PC-3 (cell line): ENCODE measurements around the gene HUNK. TPM values are rescaled to one million over a fixed set of nuclear protein-coding genes. Genes with fewer than 3 reads are reported as not detected.

Experiments
- ATAC-seq: fragments of 200-7000 bp; cut with Tn5 transposase; 2 replicates; pipeline ENCODE4 v1.9.1; 2020; ENCODE audit warnings: mild to moderate bottlenecking, moderate library complexity
- BruUV-seq: library from RNA; stranded (reverse); fragments of 400-500 nt; replicated peaks from 2 replicates; lab custom pipeline; 2021; lab: Mats Ljungman, UMichigan
- CTCF ChIA-PET: fragments of 300-600 bp; sonication (Branson Sonifier 250); formaldehyde crosslinking; loops from one replicate; lab custom pipeline; 2022; ENCODE audit warnings: antibody characterized with exemption; lab: Charles Lee
- POLR2A ChIA-PET: fragments of 300-600 bp; sonication (Branson Sonifier 250); formaldehyde crosslinking; loops from one replicate; lab custom pipeline; 2022; ENCODE audit warnings: antibody characterized with exemption; ENCODE audit not compliant: unreplicated experiment; lab: Charles Lee
- DNase-seq: peaks from one replicate; pipeline ENCODE4 v3.0.0-alpha.2; 2015
- H2AFZ ChIP-seq: fragments of 300-600 bp; sonication (generic); 2 replicates; pipeline ENCODE4 v1.6.0; 2016; ENCODE audit warnings: antibody characterized with exemption, low read length
- H3F3A ChIP-seq: fragments of 300-600 bp; sonication (generic); one replicate; pipeline ENCODE4 v1.6.0; 2017; ENCODE audit warnings: antibody characterized with exemption, low read length, control low read depth, mild to moderate bottlenecking; ENCODE audit not compliant: unreplicated experiment
- H3K27ac ChIP-seq: fragments of 300-600 bp; sonication (generic); 2 replicates; pipeline ENCODE4 v1.5.1; 2016; ENCODE audit warnings: mild to moderate bottlenecking, low read length
- H3K27me3 ChIP-seq: fragments of 300-600 bp; sonication (generic); 2 replicates; pipeline ENCODE4 v1.6.1; 2016; ENCODE audit warnings: low read length, mixed read lengths
- H3K36me3 ChIP-seq: fragments of 300-600 bp; sonication (generic); 2 replicates; pipeline ENCODE4 v1.6.1; 2016; ENCODE audit warnings: low read depth, mixed run types, low read length, mixed read lengths
- H3K4me1 ChIP-seq: fragments of 300-600 bp; sonication (generic); 2 replicates; pipeline ENCODE4 v1.5.1; 2016; ENCODE audit warnings: low read length; ENCODE audit not compliant: insufficient read depth
- H3K4me2 ChIP-seq: fragments of 300-600 bp; sonication (generic); 2 replicates; pipeline ENCODE4 v1.6.0; 2016; ENCODE audit warnings: low read length
- H3K4me3 ChIP-seq: fragments of 300-600 bp; sonication (generic); 2 replicates; pipeline ENCODE4 v1.5.1; 2016; ENCODE audit warnings: mild to moderate bottlenecking, low read length, mixed read lengths
- H3K79me2 ChIP-seq: fragments of 300-600 bp; sonication (generic); 2 replicates; pipeline ENCODE4 v1.6.1; 2017; ENCODE audit warnings: low read length, mixed read lengths
- H3K9ac ChIP-seq: fragments of 300-600 bp; sonication (generic); 2 replicates; pipeline ENCODE4 v1.6.0; 2016; ENCODE audit warnings: mild to moderate bottlenecking, low read length
- H3K9me2 ChIP-seq: fragments of 300-600 bp; sonication (generic); replicated peaks from 2 replicates; pipeline ENCODE4 v1.6.1; 2016; ENCODE audit warnings: mixed run types, low read length, mixed read lengths
- H3K9me3 ChIP-seq: fragments of 300-600 bp; sonication (generic); 2 replicates; pipeline ENCODE4 v1.6.1; 2016; ENCODE audit warnings: low read length, mixed read lengths
- H4K20me1 ChIP-seq: fragments of 300-600 bp; sonication (generic); 2 replicates; pipeline ENCODE4 v1.6.1; 2016; ENCODE audit warnings: low read length, mixed read lengths
- EZH2 ChIP-seq: fragments of 300-600 bp; sonication (generic); IDR thresholded peaks from one replicate; pipeline ENCODE4 v1.6.1; 2017; ENCODE audit warnings: antibody characterized with exemption, mild to moderate bottlenecking, low read length; ENCODE audit not compliant: unreplicated experiment
- EZH2phosphoT487 ChIP-seq: fragments of 300-600 bp; sonication (generic); IDR thresholded peaks from 2 replicates; pipeline ENCODE4 v1.6.1; 2018; ENCODE audit warnings: mild to moderate bottlenecking, antibody characterized with exemption, low read length, borderline replicate concordance
- intact Hi-C: fragments of 100-400 bp; cut with micrococcal nuclease; formaldehyde crosslinking; loops from 2 replicates; pipeline ENCODE4 v1.9.0; 2023
- total RNA-seq: library from RNA; depleted of rRNA; stranded (reverse); fragments of >200 nt; gene quantifications from 2 replicates; pipeline ENCODE4 v1.2.3, GENCODE V29; 2014
- TF ChIP-seq, protein P1 (sequence below): fragments of 300-600 bp; sonication (generic); conservative IDR thresholded peaks from 2 replicates; pipeline ENCODE4 v1.5.1; 2017; ENCODE audit warnings: antibody characterized with exemption, low read depth, mild to moderate bottlenecking, low read length

Gene HUNK
- total RNA-seq, 1 experiment from 2014 or later = not detected

DNA sequence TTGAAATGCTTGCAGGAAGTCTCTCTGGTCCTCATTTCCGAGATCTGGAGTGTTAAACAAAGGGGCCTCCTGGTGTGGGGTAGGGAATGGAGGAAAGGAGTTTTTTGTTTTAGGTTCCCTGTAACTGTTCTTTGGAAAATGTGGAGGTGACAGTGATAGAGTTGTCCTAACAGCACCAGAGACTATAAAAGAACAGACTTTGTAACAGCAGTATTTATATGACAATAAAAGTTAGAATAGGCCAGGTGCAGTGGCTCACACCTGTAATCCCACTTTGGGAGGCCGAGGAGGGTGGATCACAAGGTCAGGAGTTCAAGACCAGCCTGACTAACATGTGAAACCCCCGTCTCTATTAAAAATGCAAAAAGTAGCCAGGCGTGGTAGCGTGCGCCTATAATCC is 68.9 kb downstream of the HUNK start:
- intact Hi-C loops = no loop called here
- H3K4me2 ChIP-seq = no peak overlapping the region
- ChIA-PET CTCF (no interaction called here), POLR2A (no interaction called here)
- H3K9me2 ChIP-seq = no peaks in the 10 kb centered on the region
- H3K36me3 ChIP-seq = no peaks in the 10 kb centered on the region
- BruUV-seq = no TSS peak
- H3K9ac ChIP-seq = no peak overlapping the region
- ATAC-seq (no peak), DNase-seq (no peak)
- H2AFZ ChIP-seq = no peak overlapping the region
- H3K27me3 ChIP-seq = peaks cover 62% of the 10 kb centered on the region
- no peaks in the 10 kb centered on the region for H4K20me1 ChIP-seq
- TF ChIP-seq EZH2 (no peak), EZH2phosphoT487 (no peak)
- TF ChIP-seq, protein P1, sequence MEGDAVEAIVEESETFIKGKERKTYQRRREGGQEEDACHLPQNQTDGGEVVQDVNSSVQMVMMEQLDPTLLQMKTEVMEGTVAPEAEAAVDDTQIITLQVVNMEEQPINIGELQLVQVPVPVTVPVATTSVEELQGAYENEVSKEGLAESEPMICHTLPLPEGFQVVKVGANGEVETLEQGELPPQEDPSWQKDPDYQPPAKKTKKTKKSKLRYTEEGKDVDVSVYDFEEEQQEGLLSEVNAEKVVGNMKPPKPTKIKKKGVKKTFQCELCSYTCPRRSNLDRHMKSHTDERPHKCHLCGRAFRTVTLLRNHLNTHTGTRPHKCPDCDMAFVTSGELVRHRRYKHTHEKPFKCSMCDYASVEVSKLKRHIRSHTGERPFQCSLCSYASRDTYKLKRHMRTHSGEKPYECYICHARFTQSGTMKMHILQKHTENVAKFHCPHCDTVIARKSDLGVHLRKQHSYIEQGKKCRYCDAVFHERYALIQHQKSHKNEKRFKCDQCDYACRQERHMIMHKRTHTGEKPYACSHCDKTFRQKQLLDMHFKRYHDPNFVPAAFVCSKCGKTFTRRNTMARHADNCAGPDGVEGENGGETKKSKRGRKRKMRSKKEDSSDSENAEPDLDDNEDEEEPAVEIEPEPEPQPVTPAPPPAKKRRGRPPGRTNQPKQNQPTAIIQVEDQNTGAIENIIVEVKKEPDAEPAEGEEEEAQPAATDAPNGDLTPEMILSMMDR = no peak
- peaks cover 11% of the 10 kb centered on the region for H3K4me1 ChIP-seq
- no peaks in the 10 kb centered on the region for H3K79me2 ChIP-seq
- H3F3A ChIP-seq = no peaks in the 10 kb centered on the region
- no peak overlapping the region for H3K27ac ChIP-seq
- no peak overlapping the region for H3K4me3 ChIP-seq
- H3K9me3 ChIP-seq = no peaks in the 10 kb centered on the region

DNA sequence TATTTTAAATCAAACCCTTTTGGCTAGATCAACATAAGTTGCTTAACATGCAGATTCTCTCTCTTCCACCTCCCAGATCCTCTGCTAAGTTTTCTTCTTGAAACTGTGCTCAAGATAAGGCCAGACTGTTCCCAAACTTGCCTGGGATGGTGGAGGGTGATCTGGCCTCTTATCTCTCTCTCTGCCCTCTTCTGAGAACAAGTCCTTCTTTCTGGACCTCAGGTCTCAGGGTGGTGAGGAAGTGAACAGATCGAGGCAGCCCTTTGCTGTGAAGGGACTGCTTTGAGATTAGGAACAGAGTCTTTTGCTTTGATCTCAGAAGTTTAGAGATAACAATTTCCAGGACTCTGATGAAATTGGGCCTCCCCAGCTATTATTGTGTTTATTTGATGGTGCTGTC is 70.7 kb downstream of the HUNK start:
- H3K36me3 ChIP-seq = no peaks in the 10 kb centered on the region
- TF ChIP-seq EZH2phosphoT487 (no peak), EZH2 (no peak)
- TF ChIP-seq, protein P1 = no peak
- H3K4me2 ChIP-seq = no peak overlapping the region
- no TSS peak for BruUV-seq
- no peak overlapping the region for H2AFZ ChIP-seq
- H3K27me3 ChIP-seq = peaks cover 58% of the 10 kb centered on the region
- no peaks in the 10 kb centered on the region for H3K9me2 ChIP-seq
- CTCF ChIA-PET = no interaction called here
- intact Hi-C loops = no loop called here
- no peaks in the 10 kb centered on the region for H3K79me2 ChIP-seq
- H4K20me1 ChIP-seq = no peaks in the 10 kb centered on the region
- DNase-seq (no peak), ATAC-seq (no peak)
- no peak overlapping the region for H3K4me3 ChIP-seq
- no peak overlapping the region for H3K9ac ChIP-seq
- H3K27ac ChIP-seq = no peak overlapping the region
- no peaks in the 10 kb centered on the region for H3K9me3 ChIP-seq
- POLR2A ChIA-PET = no interaction called here
- peaks cover 11% of the 10 kb centered on the region for H3K4me1 ChIP-seq
- no peaks in the 10 kb centered on the region for H3F3A ChIP-seq

DNA sequence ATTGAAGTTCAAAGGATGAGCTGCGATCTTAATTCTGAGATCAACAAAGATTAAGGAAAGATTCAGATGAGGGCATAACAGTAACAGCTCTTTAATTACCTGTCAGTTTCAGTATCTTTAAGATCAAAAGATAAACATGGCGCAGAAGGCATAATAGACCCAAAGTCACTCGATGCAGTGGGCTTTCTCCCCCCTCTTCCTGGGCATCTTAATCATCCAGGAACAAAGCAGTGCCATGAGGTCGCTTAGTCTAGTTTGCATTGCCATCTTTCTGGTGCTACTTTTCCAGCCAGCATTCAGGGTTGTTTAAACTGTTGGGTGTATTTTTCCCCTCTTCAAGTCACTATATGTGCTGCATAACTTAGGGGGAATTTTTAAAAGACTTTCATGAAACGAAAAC is 72.3 kb downstream of the HUNK start:
- BruUV-seq = no TSS peak
- Histone ChIP-seq H3K9ac (no peak overlapping the region), H3K79me2 (no peaks in the 10 kb centered on the region), H3K36me3 (no peaks in the 10 kb centered on the region), H3K4me1 (peaks cover 11% of the 10 kb centered on the region), H3K9me3 (no peaks in the 10 kb centered on the region), H3K4me2 (no peak overlapping the region), H4K20me1 (no peaks in the 10 kb centered on the region), H3F3A (no peaks in the 10 kb centered on the region), H3K9me2 (no peaks in the 10 kb centered on the region), H3K27ac (no peak overlapping the region), H2AFZ (no peak overlapping the region), H3K4me3 (no peak overlapping the region), H3K27me3 (peaks cover 56% of the 10 kb centered on the region)
- intact Hi-C loops = no loop called here
- ChIA-PET CTCF (no interaction called here), POLR2A (no interaction called here)
- DNase-seq = no peak
- TF ChIP-seq EZH2phosphoT487 = no peak
- no peak for TF ChIP-seq EZH2
- TF ChIP-seq, protein P1 = no peak
- no peak; the same call in 1 of the 2 replicates for ATAC-seq
